ENCODE measurements around the gene TAC4. TPM values are rescaled to one million over a fixed set of nuclear protein-coding genes. Genes with fewer than 3 reads are reported as not detected.

The TAC4 gene
- polyA plus RNA-seq, 1 donor (not counting 4 experiments of a cell fraction or from before 2014, with no cell fraction given): not detected

GRCh38 chr17:49890077-49890821 is 42.4 kb upstream of the TAC4 start:
- no peaks in the 10 kb centered on the region for H4K20me1 ChIP-seq (ENCODE audit: control insufficient read depth, extremely low read depth, insufficient read depth, low read length)
- H3K36me3 ChIP-seq (ENCODE audit: control insufficient read depth in 2 of 2, extremely low read depth in 1 of 2, insufficient read depth in 2 of 2, low read length in 2 of 2): no peaks in the 10 kb centered on the region
- peaks cover 29% of the 10 kb centered on the region for H3K4me1 ChIP-seq (ENCODE audit: control insufficient read depth, extremely low read depth, insufficient read depth, low read length)
- DNase-seq (ENCODE audit: low read depth, low spot score): no peak
- no peak overlapping the region for H3K4me3 ChIP-seq (ENCODE audit: control insufficient read depth in 2 of 3, extremely low read depth in 1 of 3, insufficient read depth in 2 of 3, low read depth in 1 of 3, low read length in 3 of 3)
- H3K27ac ChIP-seq (ENCODE audit: control insufficient read depth, insufficient read depth, low read length): no peak overlapping the region
- no peak overlapping the region for H3K9ac ChIP-seq (ENCODE audit: control insufficient read depth, extremely low read depth, insufficient read depth, low read length)
- no peaks in the 10 kb centered on the region for H3K27me3 ChIP-seq (ENCODE audit: control insufficient read depth, extremely low read depth, insufficient read depth, low read length)
- TF ChIP-seq CTCF (optimal IDR thresholded peaks at IDR 0.05 in 1 of 3, IDR thresholded peaks at IDR 0.05 in 1 of 3, conservative IDR thresholded peaks at IDR 0.05 in 1 of 3; ENCODE audit: extremely low read depth in 1 of 3, insufficient read depth in 2 of 3, low read length in 3 of 3) (no peak), EZH2 (IDR thresholded peaks at IDR 0.05; ENCODE audit: low read length) (no peak)
- no peaks in the 10 kb centered on the region for H3K79me2 ChIP-seq (ENCODE audit: control insufficient read depth, insufficient read depth, low read length)
- no peak for FAIRE-seq
- dilution Hi-C loops (cut with MboI; ENCODE audit: extremely low pct_ligation_motif_present, low sequenced_read_pairs): no loop called here
- H2AFZ ChIP-seq (ENCODE audit: control insufficient read depth, low read length): no peak overlapping the region
- no peak overlapping the region for H3K4me2 ChIP-seq (ENCODE audit: control insufficient read depth, extremely low read depth, insufficient read depth, low read depth, low read length)
- no peaks in the 10 kb centered on the region for H3K9me1 ChIP-seq (ENCODE audit: control insufficient read depth, extremely low read depth, insufficient read depth, low read length)
- no peaks in the 10 kb centered on the region for H3K9me3 ChIP-seq (ENCODE audit: control insufficient read depth, low read depth, low read length)

GRCh38 chr17:49889500-49889899 is 41.6 kb upstream of the TAC4 start:
- H3K9me3 ChIP-seq (ENCODE audit: control insufficient read depth, low read depth, low read length): no peaks in the 10 kb centered on the region
- no peaks in the 10 kb centered on the region for H3K36me3 ChIP-seq (ENCODE audit: control insufficient read depth in 2 of 2, extremely low read depth in 1 of 2, insufficient read depth in 2 of 2, low read length in 2 of 2)
- H3K9ac ChIP-seq (ENCODE audit: control insufficient read depth, extremely low read depth, insufficient read depth, low read length): no peak overlapping the region
- H4K20me1 ChIP-seq (ENCODE audit: control insufficient read depth, extremely low read depth, insufficient read depth, low read length): no peaks in the 10 kb centered on the region
- H3K4me3 ChIP-seq (ENCODE audit: control insufficient read depth in 2 of 3, extremely low read depth in 1 of 3, insufficient read depth in 2 of 3, low read depth in 1 of 3, low read length in 3 of 3): no peak overlapping the region
- H3K27ac ChIP-seq (ENCODE audit: control insufficient read depth, insufficient read depth, low read length): no peak overlapping the region
- TF ChIP-seq EZH2 (IDR thresholded peaks at IDR 0.05; ENCODE audit: low read length): no peak
- no peak for TF ChIP-seq CTCF (optimal IDR thresholded peaks at IDR 0.05 in 1 of 3, IDR thresholded peaks at IDR 0.05 in 1 of 3, conservative IDR thresholded peaks at IDR 0.05 in 1 of 3; ENCODE audit: extremely low read depth in 1 of 3, insufficient read depth in 2 of 3, low read length in 3 of 3)
- dilution Hi-C loops (cut with MboI; ENCODE audit: extremely low pct_ligation_motif_present, low sequenced_read_pairs): loop anchor here (10.0 kb wide), 1 partner anchor 105 kb away; the partner anchor contains the start of gene DLX3
- no peaks in the 10 kb centered on the region for H3K9me1 ChIP-seq (ENCODE audit: control insufficient read depth, extremely low read depth, insufficient read depth, low read length)
- no peak overlapping the region for H3K4me2 ChIP-seq (ENCODE audit: control insufficient read depth, extremely low read depth, insufficient read depth, low read depth, low read length)
- no peaks in the 10 kb centered on the region for H3K79me2 ChIP-seq (ENCODE audit: control insufficient read depth, insufficient read depth, low read length)
- no peak for DNase-seq (ENCODE audit: low read depth, low spot score)
- FAIRE-seq: no peak
- peaks cover 21% of the 10 kb centered on the region for H3K4me1 ChIP-seq (ENCODE audit: control insufficient read depth, extremely low read depth, insufficient read depth, low read length)
- H2AFZ ChIP-seq (ENCODE audit: control insufficient read depth, low read length): no peak overlapping the region
- no peaks in the 10 kb centered on the region for H3K27me3 ChIP-seq (ENCODE audit: control insufficient read depth, extremely low read depth, insufficient read depth, low read length)
